Measurements from ENCODE around the gene MRC1. TPM values are rescaled to one million over a fixed set of nuclear protein-coding genes. Genes with fewer than 3 reads are reported as not detected.

The MRC1 gene
- total and polyA plus RNA-seq, 9 of the 15 experiments (the other 6 are each of a cell fraction or from before 2014, with no cell fraction given), result 0.01 to 0.20 (median 0.03) TPM; not detected in 5

GRCh38 chr10:17780727-17781126 lies 28.4 kb upstream of the MRC1 start:
- no peaks in the 10 kb centered on the region for H3K9me3 ChIP-seq (replicated peaks; ENCODE audit: control insufficient read depth, insufficient read depth, low read depth, low read length)
- ChIA-PET CTCF (ENCODE audit: low intra/inter-chr PET ratio) (no interaction called here), POLR2A (interaction anchor here (0.6 kb wide), 1 partner anchor 19 kb away, joined by 3 read pairs; no protein-coding TSS in a partner anchor)
- H3K9ac ChIP-seq (ENCODE audit: insufficient read depth in 1 of 2, low read depth in 2 of 2, low read length in 2 of 2), result no peak overlapping the region
- intact Hi-C loops (cut with micrococcal nuclease) (no loop called here), in situ Hi-C loops (cut with MboI) (no loop called here)
- no peak overlapping the region; the same call in 2 of the 3 replicates for H3K27ac ChIP-seq (ENCODE audit: extremely low read depth, low read depth, low read length)
- peak; percentile 85 for ATAC-seq
- peak; percentile 56 for FAIRE-seq
- peak; percentile 87; the same call in 1 of the 2 replicates for TF ChIP-seq SREBF1 (IDR thresholded peaks at IDR 0.05; ENCODE audit: borderline replicate concordance, low read depth, low read length)
- no peak for TF ChIP-seq ZNF696 (CRISPR knock-in tag; conservative IDR thresholded peaks at IDR 0.05)
- TF ChIP-seq ZNF639 (CRISPR knock-in tag; conservative IDR thresholded peaks at IDR 0.05 in 1 of 2, IDR thresholded peaks at IDR 0.05 in 1 of 2), result 0 out of 4 replicates have a peak, but pooled peaks of 1 of the 2 experiments have one; percentile 20
- peak; percentile 57 for TF ChIP-seq TBP (optimal IDR thresholded peaks at IDR 0.05; ENCODE audit: low read depth, low read length)
- peak; percentile 56; the same call in 1 of the 2 replicates for TF ChIP-seq MTA3 (IDR thresholded peaks at IDR 0.05; ENCODE audit: borderline replicate concordance)
- peak in 1 of 2 experiments; percentile 75; a peak in 2 of 4 replicates for TF ChIP-seq FOXA3 (CRISPR knock-in tag; conservative IDR thresholded peaks at IDR 0.05 in 1 of 2, IDR thresholded peaks at IDR 0.05 in 1 of 2)
- 0 out of 2 replicates have a peak, but pooled peaks have one; percentile 34 for TF ChIP-seq POLR2A (conservative IDR thresholded peaks at IDR 0.05)
- no peak for TF ChIP-seq IRF1 (CRISPR knock-in tag; IDR thresholded peaks at IDR 0.05; ENCODE audit: borderline replicate concordance)
- 0 out of 2 replicates have a peak, but pooled peaks have one; percentile 40 for TF ChIP-seq ZNF766 (CRISPR knock-in tag; conservative IDR thresholded peaks at IDR 0.05)
- H2AFZ ChIP-seq (ENCODE audit: low read depth, low read length), result peak overlapping the region; percentile 76
- 22% methylated on average over 4 of the region's 4 CpGs for WGBS (ENCODE audit: insufficient coverage, low coverage, missing lambda C conversion rate)
- no peaks in the 10 kb centered on the region for H3K27me3 ChIP-seq (ENCODE audit: control insufficient read depth in 2 of 2, insufficient read depth in 2 of 2, low read length in 2 of 2)
- H3K4me3 ChIP-seq, result no peak overlapping the region
- H3K79me2 ChIP-seq (ENCODE audit: control insufficient read depth, insufficient read depth, low read length), result no peaks in the 10 kb centered on the region
- peak in 2 of 4 experiments; percentile 32 to 51 for DNase-seq (ENCODE audit: extremely low read depth in 1 of 4, low spot score in 3 of 4)
- no peaks in the 10 kb centered on the region for H4K20me1 ChIP-seq (replicated peaks; ENCODE audit: control insufficient read depth, insufficient read depth, low read length)
- BruUV-seq (replicated peaks), result no TSS peak
- H3K4me1 ChIP-seq (replicated peaks in 1 of 2; ENCODE audit: control insufficient read depth in 2 of 2, insufficient read depth in 2 of 2, low read length in 2 of 2), result peaks cover 12 to 17% of the 10 kb centered on the region in 2 experiments; a peak in 4 of 5 replicates
- H3K36me3 ChIP-seq (ENCODE audit: control insufficient read depth, insufficient read depth, low read length), result no peaks in the 10 kb centered on the region
- peak overlapping the region; percentile 20 for H3K4me2 ChIP-seq (ENCODE audit: insufficient read depth, low read length)
- H3K9me1 ChIP-seq (ENCODE audit: control insufficient read depth, insufficient read depth, low read length), result no peaks in the 10 kb centered on the region

Data from K562 (cell line).